GM10248 (cell line): ENCODE measurements around the gene IRX6.

Experiments
- CTCF ChIA-PET: fragments of 300-600 bp; sonication (Branson Sonifier 250); formaldehyde crosslinking; extraction: SDS; loops from one replicate; lab custom pipeline; 2021; ENCODE audit warnings: antibody characterized with exemption; lab: Yijun Ruan, JAX
- POLR2A ChIA-PET: fragments of 350-650 bp; sonication (Branson Sonifier 250); formaldehyde crosslinking; extraction: SDS; loops from one replicate; lab custom pipeline; 2020; ENCODE audit warnings: antibody characterized with exemption; lab: Yijun Ruan, JAX
- DNase-seq: peaks from one replicate; pipeline ENCODE4 v3.0.0; 2012; ENCODE audit errors: extremely low spot score
- CTCF ChIP-seq: IDR thresholded peaks from 2 replicates; pipeline ENCODE4 v1.5.1; 2012; ENCODE audit warnings: mild to moderate bottlenecking, low read depth; ENCODE audit errors: extremely low read depth, missing control alignments, control extremely low read depth

Gene IRX6

GRCh38 chr16:55325458-55326109, 1.6 kb downstream of the IRX6 start:
- CTCF ChIA-PET: no interaction called here
- POLR2A ChIA-PET: no interaction called here
- TF ChIP-seq CTCF: no peak

GRCh38 chr16:55326261-55327092, 2.5 kb downstream of the IRX6 start:
- CTCF ChIA-PET: no interaction called here
- POLR2A ChIA-PET: no interaction called here
- no peak for TF ChIP-seq CTCF
- no peak for DNase-seq

More at GRCh38 chr16:55325458-55326109, 1.6 kb downstream of the IRX6 start:
- no peak for DNase-seq

GRCh38 chr16:55328611-55329569, 4.9 kb downstream of the IRX6 start:
- no peak for DNase-seq
- TF ChIP-seq CTCF: no peak
- ChIA-PET POLR2A (interaction anchor here (0.5 kb wide), 1 partner anchor 9 kb away, joined by 7 read pairs; no protein-coding TSS in a partner anchor), CTCF (no interaction called here)

- TF ChIP-seq CTCF: no peak
- POLR2A ChIA-PET: interaction anchor here (0.5 kb wide), 1 partner anchor 8 kb away, joined by 7 read pairs; no protein-coding TSS in a partner anchor
- no peak for DNase-seq
- CTCF ChIA-PET: no interaction called here
These were observed 5.9 kb downstream of the IRX6 start for GRCh38 chr16:55329791-55330428.

- no peak for DNase-seq
- ChIA-PET CTCF (interaction anchor here (1.3 kb wide), 1 partner anchor 8 kb away, joined by 4 read pairs; no protein-coding TSS in a partner anchor), POLR2A (no interaction called here)
- TF ChIP-seq CTCF: no peak
These were observed 7.0 kb downstream of the IRX6 start for GRCh38 chr16:55330781-55331647.
